ENCODE data around the gene MFAP5.

DNA sequence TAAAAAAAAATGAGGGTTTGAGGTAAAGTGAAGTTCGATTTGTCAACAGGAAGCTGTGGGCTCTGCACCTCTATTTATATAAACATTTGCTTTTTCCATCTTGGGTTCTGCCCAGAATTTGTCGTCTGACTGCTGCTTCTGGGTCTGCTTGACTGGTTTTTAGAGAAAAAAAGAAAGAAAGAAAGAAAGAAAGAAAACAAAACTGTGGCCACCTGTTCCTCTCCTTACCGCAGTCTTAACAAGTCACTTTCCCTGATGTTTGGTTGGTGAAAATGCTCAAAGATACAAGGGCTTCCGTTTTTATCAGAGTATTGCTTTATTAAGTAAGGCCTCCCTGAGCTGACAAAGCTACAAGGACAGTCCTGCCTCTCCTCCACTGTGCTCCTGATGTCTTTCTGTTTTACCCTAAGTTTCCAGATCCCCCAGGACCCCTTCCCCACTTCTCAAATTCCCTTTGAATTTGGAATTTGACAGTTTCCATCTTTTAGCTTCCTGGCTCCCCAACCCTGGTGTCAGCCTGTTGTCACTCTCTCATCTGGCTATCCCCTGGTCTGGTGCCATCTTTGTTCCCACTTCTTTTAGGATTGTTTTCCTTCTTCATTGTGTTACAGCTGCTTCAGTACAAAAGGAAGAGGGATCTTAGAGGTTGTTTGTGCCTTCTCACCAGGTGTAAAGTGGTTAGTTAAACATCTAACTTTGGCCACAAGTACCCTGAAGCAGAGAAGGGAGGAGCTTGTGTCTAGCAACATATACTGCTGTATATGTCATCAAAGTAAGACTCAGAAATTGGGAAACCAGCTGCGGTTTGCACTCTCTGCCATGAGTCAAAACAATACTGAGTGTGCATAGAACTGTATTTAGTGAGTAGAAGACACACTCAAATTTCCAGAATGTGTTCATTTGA is 18.0 kb downstream of the MFAP5 start:
- TF ChIP-seq, protein P1, sequence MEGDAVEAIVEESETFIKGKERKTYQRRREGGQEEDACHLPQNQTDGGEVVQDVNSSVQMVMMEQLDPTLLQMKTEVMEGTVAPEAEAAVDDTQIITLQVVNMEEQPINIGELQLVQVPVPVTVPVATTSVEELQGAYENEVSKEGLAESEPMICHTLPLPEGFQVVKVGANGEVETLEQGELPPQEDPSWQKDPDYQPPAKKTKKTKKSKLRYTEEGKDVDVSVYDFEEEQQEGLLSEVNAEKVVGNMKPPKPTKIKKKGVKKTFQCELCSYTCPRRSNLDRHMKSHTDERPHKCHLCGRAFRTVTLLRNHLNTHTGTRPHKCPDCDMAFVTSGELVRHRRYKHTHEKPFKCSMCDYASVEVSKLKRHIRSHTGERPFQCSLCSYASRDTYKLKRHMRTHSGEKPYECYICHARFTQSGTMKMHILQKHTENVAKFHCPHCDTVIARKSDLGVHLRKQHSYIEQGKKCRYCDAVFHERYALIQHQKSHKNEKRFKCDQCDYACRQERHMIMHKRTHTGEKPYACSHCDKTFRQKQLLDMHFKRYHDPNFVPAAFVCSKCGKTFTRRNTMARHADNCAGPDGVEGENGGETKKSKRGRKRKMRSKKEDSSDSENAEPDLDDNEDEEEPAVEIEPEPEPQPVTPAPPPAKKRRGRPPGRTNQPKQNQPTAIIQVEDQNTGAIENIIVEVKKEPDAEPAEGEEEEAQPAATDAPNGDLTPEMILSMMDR (IDR thresholded peaks at IDR 0.05): no peak
- TF ChIP-seq POLR2A (IDR thresholded peaks at IDR 0.05): no peak

Measured in lower leg skin (tissue), 3 donors.